Breast epithelium (tissue), 3 donors: ENCODE measurements around the gene GULP1.

Experiments
- CTCF ChIP-seq, 3 donors: fragments of 450-650 bp; IDR thresholded peaks; one replicate each; pipeline ENCODE4 v1.5.1; 2016 to 2017; ENCODE audit warnings: antibody characterized with exemption in 3 of 3, mild to moderate bottlenecking in 3 of 3, moderate library complexity in 3 of 3
- POLR2A ChIP-seq: fragments of 450-650 bp; IDR thresholded peaks from one replicate; pipeline ENCODE4 v1.6.1; 2016; ENCODE audit warnings: antibody characterized with exemption, mild to moderate bottlenecking, moderate library complexity
- POLR2AphosphoS5 ChIP-seq, 3 donors: sonication (generic); formaldehyde crosslinking; IDR thresholded peaks; one replicate each; pipeline ENCODE4 v1.6.1; 2017; ENCODE audit warnings: antibody characterized with exemption in 3 of 3

- TF ChIP-seq POLR2A (no peak), POLR2AphosphoS5 (IDR thresholded peaks at IDR 0.05) (no peak), CTCF (IDR thresholded peaks at IDR 0.05) (no peak)
These were observed 90.4 kb downstream of the GULP1 start for GRCh38 chr2:188382107-188382506.
